ENCODE results near the gene WDR7.

WDR7 gene

GRCh38 chr18:56658261-56658660 is 7.1 kb downstream of the WDR7 start:
- DNase-seq = no peak

GRCh38 chr18:56659111-56659510 is 8.0 kb downstream of the WDR7 start:
- DNase-seq = no peak

GRCh38 chr18:56660655-56661054 is 9.5 kb downstream of the WDR7 start:
- DNase-seq = no peak

DNA sequence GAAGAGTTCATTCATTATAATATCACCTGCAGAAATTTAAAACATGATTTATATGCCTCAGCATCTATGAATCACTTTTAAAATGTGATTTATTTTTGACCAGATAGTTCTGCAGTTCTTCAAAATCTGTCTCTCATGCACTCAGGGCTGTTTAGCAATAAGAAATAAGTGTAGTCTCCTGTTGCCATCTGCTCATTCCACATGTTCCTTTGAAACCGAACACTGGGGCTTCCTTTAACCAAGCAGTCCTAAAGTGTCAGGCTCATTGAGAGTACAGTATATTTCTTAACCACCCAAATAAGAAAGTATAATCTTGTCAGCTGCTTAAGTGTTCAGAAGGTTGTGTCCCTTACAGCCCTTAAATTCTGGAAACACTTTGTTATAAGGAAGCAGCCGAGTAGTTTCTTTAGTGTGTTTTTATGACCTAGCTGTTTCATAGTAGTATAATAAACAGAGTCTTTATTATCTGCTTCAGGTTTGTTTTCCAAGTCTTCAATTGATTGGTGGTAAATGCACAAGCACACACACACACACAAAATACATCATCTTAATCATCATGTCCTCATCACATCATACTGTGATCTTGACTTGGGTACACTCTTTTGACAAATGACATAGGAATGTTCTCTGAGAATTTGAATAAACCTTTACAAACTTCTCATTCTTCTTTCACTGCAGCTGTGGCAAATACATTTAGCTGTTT is 10.4 kb downstream of the WDR7 start:
- DNase-seq = no peak

DNA sequence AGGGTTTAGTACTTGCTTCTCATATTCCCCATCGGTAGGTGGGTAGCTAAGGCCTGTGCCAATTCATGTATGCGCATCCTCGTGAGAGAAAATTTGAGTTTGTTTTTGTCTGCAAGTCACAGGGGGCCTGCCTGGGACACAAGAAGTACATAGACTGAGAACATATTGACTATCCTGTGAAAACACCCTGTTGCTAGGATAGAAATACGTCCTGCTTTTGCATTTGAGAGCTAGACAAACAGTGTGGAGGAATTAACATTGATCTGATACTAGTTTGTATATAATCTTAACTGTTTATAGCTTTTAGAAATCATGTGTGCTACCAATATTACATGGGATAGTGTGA is 10.9 kb downstream of the WDR7 start:
- DNase-seq = no peak

GRCh38 chr18:56662502-56662901 is 11.3 kb downstream of the WDR7 start:
- no peak for DNase-seq

DNA sequence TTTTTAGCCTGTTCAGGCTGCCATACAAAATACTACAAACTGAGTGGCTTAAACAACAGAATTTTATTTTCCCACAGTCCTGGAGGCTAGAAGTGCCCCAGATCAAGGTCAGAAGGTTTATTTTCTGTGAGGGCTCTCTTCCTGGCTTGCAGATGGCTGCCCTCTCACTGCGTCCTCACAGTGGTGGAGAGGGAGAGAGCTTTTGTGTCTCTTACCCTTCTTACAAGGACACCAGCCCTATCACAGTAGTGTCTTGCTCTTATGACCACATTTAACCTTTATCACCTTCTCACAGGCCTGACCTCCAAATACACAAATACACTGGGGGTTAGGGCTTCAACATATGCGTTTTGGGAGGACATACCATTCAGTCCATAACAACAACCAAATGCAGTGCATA is 11.7 kb downstream of the WDR7 start:
- no peak for DNase-seq

DNA sequence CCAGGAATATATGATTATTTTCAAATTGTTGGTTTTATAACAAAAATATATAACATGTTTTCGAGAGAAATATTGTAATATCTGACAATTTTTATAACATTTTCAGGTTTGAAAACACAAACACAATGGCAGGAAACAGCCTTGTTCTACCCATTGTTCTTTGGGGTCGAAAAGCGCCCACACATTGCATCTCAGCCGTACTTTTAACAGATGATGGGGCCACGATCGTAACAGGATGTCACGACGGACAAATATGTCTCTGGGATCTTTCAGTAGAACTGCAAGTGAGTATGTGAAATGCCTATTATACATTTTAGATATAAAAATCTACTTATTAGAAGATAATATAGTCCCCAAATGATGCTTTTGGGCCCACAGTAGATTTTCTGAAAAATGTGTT is 21.2 kb downstream of the WDR7 start:
- DNase-seq = no peak

DNA sequence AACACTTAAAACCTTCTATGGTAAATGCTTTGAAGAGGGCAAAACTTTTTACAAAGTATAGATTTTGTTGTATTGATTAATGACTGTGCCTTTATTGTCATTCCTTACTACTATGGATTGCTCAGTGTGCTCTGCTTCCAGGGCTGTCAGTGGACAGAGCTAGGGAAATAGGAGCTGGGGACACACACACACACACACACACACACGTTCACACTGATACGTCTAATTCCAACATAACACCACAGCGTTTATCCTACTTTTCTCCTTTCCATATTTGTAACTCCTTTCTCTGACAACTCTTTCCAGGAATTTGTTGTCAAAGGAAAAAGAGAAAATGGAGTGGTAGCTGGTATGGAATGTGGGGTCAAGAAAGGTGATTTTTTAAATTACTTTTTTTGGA is 21.8 kb downstream of the WDR7 start:
- no peak for DNase-seq

- no peak for DNase-seq
These were observed 25.5 kb downstream of the WDR7 start for GRCh38 chr18:56676639-56677038.

DNA sequence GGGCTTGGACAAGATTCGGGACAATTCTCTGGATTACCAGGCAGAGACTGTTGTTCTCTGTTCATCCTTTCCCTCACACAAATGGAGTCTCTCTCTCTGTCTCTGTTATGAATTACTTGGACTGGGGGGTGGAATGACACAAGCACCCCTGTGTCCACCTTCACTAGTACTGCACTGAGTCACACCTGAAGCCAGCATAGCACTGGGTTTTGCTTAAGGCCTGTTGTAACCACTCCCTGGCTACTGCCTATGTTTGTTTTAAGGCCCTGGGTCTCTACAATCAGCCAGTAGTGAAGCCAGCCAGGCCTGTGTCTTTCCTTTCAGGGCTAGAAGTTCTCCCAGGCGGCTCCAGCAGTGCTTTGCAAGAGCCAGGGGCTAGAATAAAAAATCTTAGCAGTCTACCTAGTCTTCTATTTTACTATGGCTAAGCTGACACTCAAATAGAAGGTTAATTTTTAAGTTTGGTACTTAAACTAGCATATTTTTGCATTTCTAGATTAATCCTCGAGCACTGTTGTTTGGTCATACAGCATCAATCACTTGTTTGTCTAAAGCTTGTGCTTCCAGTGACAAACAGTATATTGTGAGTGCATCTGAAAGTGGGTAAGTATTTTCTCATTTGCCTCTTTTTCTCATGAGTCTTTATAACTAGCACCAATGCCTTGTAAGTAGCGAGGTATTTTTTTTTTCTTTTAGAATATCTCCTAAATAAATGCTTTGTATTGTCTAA is 27.8 kb downstream of the WDR7 start:
- DNase-seq = no peak

DNA sequence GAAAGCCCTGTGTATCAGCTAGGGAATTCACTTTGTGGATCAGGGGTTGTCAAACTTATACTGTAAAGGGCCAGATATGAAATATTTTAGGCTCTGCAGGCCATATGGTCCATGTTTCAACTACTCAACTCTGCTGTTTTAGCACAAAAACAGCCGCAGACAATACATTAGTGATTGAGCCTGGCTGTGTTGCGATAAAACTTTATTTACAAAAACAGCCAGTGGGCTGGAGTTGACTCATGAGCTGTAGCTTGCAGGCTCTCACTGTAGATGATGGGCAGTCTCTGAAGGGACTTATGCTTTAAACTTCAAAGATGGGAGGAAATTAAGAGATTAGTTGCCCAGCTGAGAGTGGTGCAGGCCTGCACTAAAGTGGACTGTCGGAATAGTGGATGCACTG is 33.1 kb downstream of the WDR7 start:
- no peak for DNase-seq

DNA sequence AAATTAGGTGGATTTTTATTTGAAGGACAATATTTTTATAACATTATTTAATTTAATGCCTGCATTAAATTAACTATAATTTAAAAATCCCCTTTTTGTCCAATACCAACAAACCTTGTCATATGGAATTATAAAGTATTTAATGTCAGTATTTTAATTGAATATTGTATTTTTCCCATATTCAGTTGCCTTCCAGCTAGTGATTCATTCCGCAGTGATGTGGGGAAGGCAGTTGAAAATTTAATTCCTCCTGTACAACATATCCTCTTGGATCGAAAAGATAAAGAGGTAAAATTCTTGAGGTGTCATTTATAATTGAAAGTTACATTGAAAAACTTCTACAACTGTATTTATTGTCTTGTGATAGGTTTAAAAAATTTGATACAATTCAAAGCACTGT is 40.4 kb downstream of the WDR7 start:
- DNase-seq = no peak

GRCh38 chr18:56696966-56697365 is 45.8 kb downstream of the WDR7 start:
- DNase-seq = no peak

GRCh38 chr18:56702946-56703345 is 51.8 kb downstream of the WDR7 start:
- DNase-seq = no peak

DNA sequence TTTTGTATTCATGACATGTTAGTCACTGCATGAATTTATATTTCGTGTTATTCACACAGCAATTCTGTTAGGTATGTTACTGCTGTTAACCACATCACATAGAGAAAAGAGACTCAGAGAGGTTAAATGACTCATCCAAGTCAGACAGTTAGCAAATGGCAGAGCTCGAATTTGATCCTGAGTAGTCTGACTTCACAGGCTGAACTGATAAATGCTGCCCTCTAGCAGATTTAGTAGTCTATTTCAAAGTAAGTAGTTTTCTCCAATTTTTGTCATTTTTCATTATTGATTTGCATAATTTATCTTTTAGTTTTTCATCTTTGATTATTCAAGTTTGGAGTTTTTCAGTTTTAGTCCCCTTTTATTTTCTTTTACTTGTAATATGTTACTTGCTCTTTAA is 58.3 kb downstream of the WDR7 start:
- DNase-seq = no peak

DNA sequence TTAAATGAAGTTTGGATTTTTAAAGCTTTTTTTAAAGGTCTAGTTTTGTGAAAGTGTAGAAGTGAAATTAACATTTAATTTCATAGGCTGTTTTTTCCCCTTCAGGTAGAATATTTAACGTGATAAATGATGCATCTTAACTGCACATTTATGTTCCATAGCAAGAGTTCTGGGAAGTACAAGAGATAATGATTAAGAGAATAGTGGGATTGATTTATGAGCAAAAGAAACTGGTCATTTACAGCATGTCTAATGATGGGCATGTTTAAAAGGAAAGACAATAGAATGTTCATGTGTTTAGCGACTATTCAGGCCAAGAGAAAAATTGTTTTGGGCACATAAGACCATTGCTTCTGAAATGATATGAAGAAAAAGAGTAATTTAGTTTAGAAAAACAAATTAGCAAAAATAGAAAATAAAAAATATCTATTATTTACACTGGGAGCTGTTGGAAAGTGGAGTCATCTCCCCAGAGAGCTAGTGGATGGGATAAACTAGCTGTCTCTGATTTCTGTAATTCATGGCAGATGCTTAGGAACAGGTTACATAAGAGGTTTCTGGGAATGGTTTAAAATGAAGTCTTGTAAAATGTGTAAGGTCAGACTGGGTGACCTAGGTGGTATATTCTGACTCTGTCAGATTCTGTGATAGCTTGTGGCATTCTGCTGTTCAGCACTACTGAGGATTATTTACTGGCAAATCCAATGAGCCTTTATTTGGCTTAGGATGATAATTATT is 60.7 kb downstream of the WDR7 start:
- no peak for DNase-seq

GRCh38 chr18:56712761-56713160 is 61.6 kb downstream of the WDR7 start:
- no peak for DNase-seq

GRCh38 chr18:56715121-56715520 is 64.0 kb downstream of the WDR7 start:
- DNase-seq = no peak

DNA sequence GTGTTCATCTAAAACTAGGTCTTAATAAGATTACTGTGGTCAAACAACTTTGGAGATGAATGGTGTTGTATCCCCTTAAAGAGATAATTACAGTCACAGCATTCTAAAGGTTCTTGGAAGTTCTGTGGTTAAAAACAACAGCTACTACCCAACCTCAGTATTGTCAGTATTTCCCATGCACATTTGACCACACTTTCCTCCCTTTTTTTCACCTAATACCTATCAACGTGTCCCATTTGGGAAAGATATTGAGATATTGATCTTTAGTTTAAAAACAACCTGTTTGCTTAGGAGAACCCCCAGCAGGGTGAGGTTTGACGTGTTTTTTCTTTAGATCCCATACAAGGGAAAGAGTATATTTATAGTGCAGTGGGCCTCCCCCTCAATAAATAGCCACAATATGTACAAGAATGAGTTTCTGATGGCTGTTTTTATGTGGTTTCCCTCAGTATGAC is 65.6 kb downstream of the WDR7 start:
- no peak for DNase-seq

DNA sequence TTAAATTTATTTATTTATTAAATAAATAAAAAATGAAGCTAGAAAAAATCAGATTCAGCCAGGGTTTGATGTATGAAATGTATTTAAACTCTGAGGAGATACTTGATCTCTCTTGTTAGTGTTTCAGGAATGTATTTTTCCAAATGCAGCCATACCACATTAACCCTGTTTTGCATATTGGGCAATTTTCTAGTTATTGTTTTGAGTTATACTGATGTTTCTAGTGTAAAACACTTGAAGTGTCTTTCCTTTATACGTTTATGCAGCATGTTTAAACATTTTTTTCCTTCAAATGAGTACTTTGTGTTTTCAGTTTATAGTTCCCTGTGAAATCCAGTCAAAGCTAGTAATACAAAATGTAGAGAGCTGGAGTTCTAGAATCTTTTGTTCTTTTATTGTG is 69.9 kb downstream of the WDR7 start:
- DNase-seq = no peak

GRCh38 chr18:56721491-56721890 is 70.3 kb downstream of the WDR7 start:
- DNase-seq = no peak

GRCh38 chr18:56722518-56722917 is 71.4 kb downstream of the WDR7 start:
- DNase-seq = no peak

- DNase-seq = no peak
These were observed 71.9 kb downstream of the WDR7 start for GRCh38 chr18:56723068-56723467.
